Measurements from ENCODE around the gene PPP2R2C.

Gene PPP2R2C

GRCh38 chr4:6332669-6333050 lies 139.8 kb downstream of the PPP2R2C start:
- in situ Hi-C loops (cut with MboI; ENCODE audit: low sequenced_read_pairs), result no loop called here

GRCh38 chr4:6332042-6332668 lies 140.3 kb downstream of the PPP2R2C start:
- in situ Hi-C loops (cut with MboI; ENCODE audit: low sequenced_read_pairs), result no loop called here

GRCh38 chr4:6331468-6331867 lies 140.9 kb downstream of the PPP2R2C start:
- in situ Hi-C loops (cut with MboI; ENCODE audit: low sequenced_read_pairs), result no loop called here

- in situ Hi-C loops (cut with MboI; ENCODE audit: low sequenced_read_pairs), result no loop called here
These were observed 141.4 kb downstream of the PPP2R2C start for GRCh38 chr4:6331018-6331417.

- in situ Hi-C loops (cut with MboI; ENCODE audit: low sequenced_read_pairs), result no loop called here
These were observed 142.0 kb downstream of the PPP2R2C start for GRCh38 chr4:6330384-6330767.

- in situ Hi-C loops (cut with MboI; ENCODE audit: low sequenced_read_pairs), result no loop called here
These were observed 142.7 kb downstream of the PPP2R2C start for GRCh38 chr4:6329478-6330383.

GRCh38 chr4:6328526-6328925 lies 143.9 kb downstream of the PPP2R2C start:
- in situ Hi-C loops (cut with MboI; ENCODE audit: low sequenced_read_pairs), result no loop called here

GRCh38 chr4:6327220-6327917 lies 145.0 kb downstream of the PPP2R2C start:
- in situ Hi-C loops (cut with MboI; ENCODE audit: low sequenced_read_pairs), result no loop called here

- in situ Hi-C loops (cut with MboI; ENCODE audit: low sequenced_read_pairs), result no loop called here
These were observed 145.9 kb downstream of the PPP2R2C start for GRCh38 chr4:6326312-6327060.

GRCh38 chr4:6325788-6326290 lies 146.6 kb downstream of the PPP2R2C start:
- in situ Hi-C loops (cut with MboI; ENCODE audit: low sequenced_read_pairs), result no loop called here

- in situ Hi-C loops (cut with MboI; ENCODE audit: low sequenced_read_pairs), result no loop called here
These were observed 147.2 kb downstream of the PPP2R2C start for GRCh38 chr4:6324999-6325787.

- in situ Hi-C loops (cut with MboI; ENCODE audit: low sequenced_read_pairs), result no loop called here
These were observed 147.9 kb downstream of the PPP2R2C start for GRCh38 chr4:6324461-6324998.

GRCh38 chr4:6322761-6323566 lies 149.4 kb downstream of the PPP2R2C start:
- in situ Hi-C loops (cut with MboI; ENCODE audit: low sequenced_read_pairs), result no loop called here

- in situ Hi-C loops (cut with MboI; ENCODE audit: low sequenced_read_pairs), result no loop called here
These were observed 150.2 kb downstream of the PPP2R2C start for GRCh38 chr4:6322067-6322760.

- in situ Hi-C loops (cut with MboI; ENCODE audit: low sequenced_read_pairs), result no loop called here
These were observed 151.1 kb downstream of the PPP2R2C start for GRCh38 chr4:6321361-6321760.

GRCh38 chr4:6320663-6321062 lies 151.8 kb downstream of the PPP2R2C start:
- in situ Hi-C loops (cut with MboI; ENCODE audit: low sequenced_read_pairs), result no loop called here

- in situ Hi-C loops (cut with MboI; ENCODE audit: low sequenced_read_pairs), result no loop called here
These were observed 152.8 kb downstream of the PPP2R2C start for GRCh38 chr4:6319530-6320150.

GRCh38 chr4:6318206-6318605 lies 154.2 kb downstream of the PPP2R2C start:
- in situ Hi-C loops (cut with MboI; ENCODE audit: low sequenced_read_pairs), result no loop called here

Data from hTERT RPE-1 (cell line).